HG03469 (cell line): ENCODE results near the gene PHB1.

Experiments used
- ATAC-seq: cut with Tn5 transposase; IDR thresholded peaks from one replicate; pipeline ENCODE4 v1.9.1; 2021; ENCODE audit warnings: mild to moderate bottlenecking, moderate library complexity, moderate number of reproducible peaks; ENCODE audit not compliant: unreplicated experiment

Gene PHB1

DNA sequence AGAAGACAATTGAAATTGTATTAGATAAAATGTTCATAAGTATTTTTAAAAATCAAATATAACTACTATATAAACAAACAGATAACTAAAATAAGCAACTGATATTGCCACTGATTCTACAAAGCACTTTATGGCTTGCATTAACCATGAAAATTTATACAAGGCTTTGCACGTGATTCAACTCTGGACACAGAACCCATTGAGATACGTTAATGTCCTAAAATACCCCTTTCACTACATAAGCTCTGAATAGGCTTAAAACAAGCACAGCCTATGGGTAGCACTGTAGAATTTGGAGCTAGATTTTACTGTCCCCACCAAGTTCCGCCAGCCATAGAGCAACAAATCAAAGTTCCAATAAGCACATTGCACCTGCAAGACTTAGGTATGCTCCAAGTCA is 57.2 kb downstream of the PHB1 start:
- ATAC-seq, result no peak

DNA sequence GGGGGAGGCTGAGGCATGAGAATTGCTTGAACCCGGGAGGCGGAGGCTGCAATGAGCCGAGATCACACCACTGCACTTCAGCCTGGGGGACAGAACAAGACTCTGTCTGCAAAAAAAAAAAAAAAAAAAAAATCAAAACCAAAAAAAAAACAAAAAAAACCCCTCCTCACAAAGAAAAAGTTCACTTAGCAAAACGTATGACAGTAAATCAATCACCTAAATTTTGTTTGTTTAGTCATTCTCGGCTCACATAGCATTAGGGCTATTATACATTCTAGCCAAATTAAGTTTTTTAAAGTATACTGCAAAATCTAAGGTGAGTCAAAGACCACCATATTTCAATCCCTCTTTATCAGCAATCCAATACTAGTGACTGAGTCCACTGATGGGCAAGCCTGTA is 58.4 kb downstream of the PHB1 start:
- ATAC-seq, result no peak
